ENCODE measurements around the gene SIK3.

Gene SIK3

GRCh38 chr11:116888884-116889549, 209.2 kb downstream of the SIK3 start:
- DNase-seq, result no peak

- DNase-seq, result no peak
Measured at GRCh38 chr11:116888024-116888423, 210.2 kb downstream of the SIK3 start.

GRCh38 chr11:116885951-116886655, 212.1 kb downstream of the SIK3 start:
- no peak for DNase-seq

GRCh38 chr11:116882386-116882785, 215.8 kb downstream of the SIK3 start:
- DNase-seq, result no peak

- no peak for DNase-seq
Measured at GRCh38 chr11:116881143-116881542, 217.1 kb downstream of the SIK3 start.

- peak; percentile 76 for DNase-seq
Measured at GRCh38 chr11:116879800-116880625, 218.2 kb downstream of the SIK3 start.

DNA sequence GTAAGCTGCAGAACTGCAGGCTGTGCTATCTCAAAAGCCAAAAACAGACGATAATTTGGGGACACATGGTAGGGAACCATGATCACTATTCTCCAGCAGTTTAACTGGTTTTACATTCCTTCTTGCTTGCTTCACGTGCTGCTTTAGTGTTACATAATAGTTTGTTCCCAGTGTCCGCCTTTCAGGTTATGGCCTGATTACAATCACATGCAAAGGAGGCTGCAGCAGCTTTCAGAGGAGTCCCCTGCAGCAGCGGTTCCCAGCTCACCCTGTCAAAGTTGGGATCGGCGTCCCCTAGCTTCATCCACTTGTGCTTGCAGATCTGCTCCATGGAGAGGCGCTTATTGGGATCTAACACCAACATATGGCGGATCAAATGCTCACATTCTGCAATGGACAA, 221.6 kb downstream of the SIK3 start:
- no peak for DNase-seq

DNA sequence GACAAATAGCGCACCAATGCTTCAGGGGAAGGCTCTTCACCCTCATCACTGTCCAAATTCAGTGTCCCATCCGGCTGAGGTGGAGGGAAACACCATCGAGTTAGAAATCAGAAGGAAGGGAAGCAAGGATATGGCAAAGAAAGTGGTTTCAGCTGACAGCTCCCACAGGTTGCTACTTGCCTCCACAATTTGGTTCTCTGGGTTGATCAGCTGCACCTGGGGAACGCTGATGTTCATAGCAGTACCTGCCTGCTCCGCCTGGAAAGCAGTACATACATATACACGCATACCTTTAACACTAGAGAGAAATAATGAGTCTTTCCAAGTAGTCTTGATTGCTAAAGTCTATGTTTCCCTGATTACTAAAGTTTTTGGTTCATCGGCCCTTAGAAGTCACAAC, 223.0 kb downstream of the SIK3 start:
- no peak for DNase-seq

GRCh38 chr11:116874251-116874650, 224.0 kb downstream of the SIK3 start:
- DNase-seq, result no peak

GRCh38 chr11:116873381-116873780, 224.8 kb downstream of the SIK3 start:
- DNase-seq, result no peak

DNA sequence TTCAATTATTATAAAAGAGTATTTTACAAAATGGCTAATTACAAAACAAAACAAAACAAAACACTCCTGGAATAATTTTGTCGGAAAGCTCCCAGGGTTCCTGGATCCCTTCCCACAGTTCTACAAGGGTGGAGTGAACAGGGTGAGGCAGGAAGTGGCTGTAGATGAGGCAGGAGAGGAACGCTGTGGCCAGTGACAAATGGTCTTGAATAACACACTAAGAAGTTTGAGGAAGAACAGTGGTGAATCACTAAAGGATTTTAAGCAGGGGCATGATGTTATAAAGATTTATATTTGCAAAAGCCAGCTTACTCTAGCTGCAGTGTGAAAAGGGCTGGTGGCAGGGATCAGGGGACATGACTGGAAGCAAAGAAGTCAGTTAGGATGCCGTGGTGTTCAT, 227.0 kb downstream of the SIK3 start:
- DNase-seq, result no peak

- DNase-seq, result no peak
Measured at GRCh38 chr11:116870054-116870453, 228.2 kb downstream of the SIK3 start.

DNA sequence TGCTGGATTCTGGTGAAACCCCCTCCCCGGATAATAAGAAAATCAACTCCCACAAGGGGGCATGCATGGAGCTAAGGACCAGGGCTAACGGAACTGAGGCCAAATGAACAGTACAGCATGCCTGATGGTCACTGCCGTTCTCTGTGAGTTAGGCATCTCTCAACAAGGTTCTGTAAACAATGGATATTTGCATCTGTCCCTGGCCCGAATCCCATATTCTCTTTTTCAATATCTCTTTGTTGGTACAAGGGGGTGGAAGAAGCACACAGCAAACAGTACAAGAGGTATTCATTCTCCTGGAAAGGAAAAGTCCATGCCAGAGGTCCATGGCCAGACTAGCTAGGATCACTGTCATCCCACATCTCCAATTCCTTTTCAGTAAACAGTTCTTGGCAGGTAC, 228.6 kb downstream of the SIK3 start:
- DNase-seq, result no peak

GRCh38 chr11:116868066-116868465, 230.2 kb downstream of the SIK3 start:
- no peak for DNase-seq

DNA sequence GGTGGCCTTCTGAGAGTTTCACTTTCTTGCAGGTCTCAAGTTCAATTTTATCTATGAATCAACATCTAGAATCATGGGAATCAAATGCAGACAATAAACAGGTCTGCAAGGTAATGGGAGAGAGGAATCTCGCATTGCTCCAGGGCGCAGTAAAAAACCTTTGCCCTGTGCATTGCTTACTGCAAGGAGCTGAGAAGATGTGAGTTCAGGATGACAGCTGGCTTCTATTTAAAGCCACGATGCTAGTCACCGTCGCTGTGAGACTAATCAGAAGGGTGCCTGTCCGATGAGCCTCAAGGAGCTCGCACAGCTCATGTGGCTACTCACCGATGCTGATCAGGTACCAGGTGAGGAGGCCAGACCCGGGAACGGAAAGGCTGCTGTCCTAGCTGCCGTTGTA, 230.6 kb downstream of the SIK3 start:
- no peak for DNase-seq

- no peak for DNase-seq
Measured at GRCh38 chr11:116866804-116867455, 231.3 kb downstream of the SIK3 start.

GRCh38 chr11:116865696-116866095, 232.5 kb downstream of the SIK3 start:
- no peak for DNase-seq

DNA sequence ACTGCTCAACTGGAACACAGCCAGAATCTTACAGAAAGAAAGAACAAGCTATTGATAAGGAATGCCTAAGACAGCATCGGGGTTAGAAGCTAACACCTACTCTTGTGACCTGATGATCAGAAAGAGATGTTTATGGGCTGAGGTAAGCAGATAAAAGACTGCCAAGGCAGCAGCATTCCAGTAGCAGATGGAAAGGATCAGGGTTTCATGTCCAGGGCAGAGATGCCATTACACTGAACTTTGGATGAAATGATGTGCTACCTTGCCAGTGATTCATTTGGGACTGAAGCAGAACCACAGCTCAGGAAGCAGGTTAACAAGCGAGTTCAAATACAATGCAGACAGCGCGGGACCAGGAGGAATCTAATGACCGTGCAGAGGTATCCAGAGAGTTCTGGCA, 233.7 kb downstream of the SIK3 start:
- DNase-seq, result no peak

GRCh38 chr11:116862951-116863350, 235.3 kb downstream of the SIK3 start:
- no peak for DNase-seq

- no peak for DNase-seq
Measured at GRCh38 chr11:116862185-116862584, 236.0 kb downstream of the SIK3 start.

GRCh38 chr11:116861539-116861938, 236.7 kb downstream of the SIK3 start:
- no peak for DNase-seq

DNA sequence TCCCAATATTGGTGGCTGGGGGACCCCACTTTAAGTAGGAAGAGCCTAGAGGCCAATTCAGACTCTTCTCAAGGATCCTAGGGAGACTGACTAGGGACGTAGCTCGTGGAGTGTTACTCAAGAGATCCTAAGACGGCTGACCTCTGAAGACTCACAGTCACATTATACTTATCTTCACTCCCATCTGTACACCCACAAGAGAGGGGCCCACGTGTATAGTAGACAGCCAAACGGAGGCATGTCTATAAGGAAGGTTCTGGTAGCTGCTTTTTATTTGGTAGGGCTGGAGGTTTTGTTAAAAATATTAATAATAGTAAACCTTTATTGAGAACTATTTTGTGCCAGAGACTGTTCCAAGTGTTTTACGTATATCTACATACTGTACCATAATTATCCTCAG, 237.9 kb downstream of the SIK3 start:
- no peak for DNase-seq

DNA sequence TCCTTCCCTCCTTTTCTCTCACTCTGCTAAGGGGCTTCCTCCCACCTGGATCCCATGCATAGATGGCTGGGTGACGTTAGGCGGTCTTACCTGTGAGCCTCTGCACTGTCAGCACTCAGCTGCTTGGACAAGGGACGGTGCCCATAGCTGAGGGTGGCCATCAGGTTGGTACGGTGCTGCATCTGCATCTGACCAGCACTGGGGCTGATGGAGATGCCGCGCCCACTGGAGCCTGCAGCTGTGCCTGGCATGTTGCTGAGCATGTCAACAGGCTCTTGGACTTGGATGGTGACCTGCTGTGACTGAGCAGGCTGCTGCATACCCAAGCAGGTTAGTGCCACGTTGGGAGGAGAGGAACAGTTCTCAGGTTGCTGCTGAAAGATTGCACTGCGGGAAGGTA, 239.1 kb downstream of the SIK3 start:
- no peak for DNase-seq

All from hematopoietic multipotent progenitor cell treated with erythropoietin and hydrocortisone succinate and interleukin-3 and kit ligand, for 8 days (in vitro differentiated cells).